PFSK-1 (cell line): ENCODE results near the gene AK8.

Source experiments
- POLR2AphosphoS5 ChIP-seq: IDR thresholded peaks from 2 replicates; pipeline ENCODE4 v1.6.1; 2012; ENCODE audit warnings: low read depth, mild to moderate bottlenecking, control low read depth, low read length, moderate library complexity
- REST ChIP-seq, 2 experiments: IDR thresholded peaks; 2 replicates each; pipeline versions ENCODE4 v1.6.1 to v1.8.0; 2011 to 2012; ENCODE audit warnings: low read depth in 2 of 2, low read length in 2 of 2, control low read depth in 1 of 2, inconsistent platforms in 1 of 2, mild to moderate bottlenecking in 1 of 2, moderate library complexity in 1 of 2; ENCODE audit not compliant: insufficient read depth in 1 of 2
- TAF1 ChIP-seq: IDR thresholded peaks from 2 replicates; pipeline ENCODE4 v1.6.1; 2012; ENCODE audit warnings: low read length, control low read depth, borderline replicate concordance; ENCODE audit not compliant: insufficient read depth

GRCh38 chr9:132825430-132825829 is 52.7 kb downstream of the AK8 start:
- no peak for TF ChIP-seq TAF1
- no peak for TF ChIP-seq REST (IDR thresholded peaks at IDR 0.05; ENCODE audit: insufficient read depth in 1 of 2, low read depth in 2 of 2, low read length in 2 of 2)
- TF ChIP-seq POLR2AphosphoS5, result no peak
